SU-DHL-6 (cell line): ENCODE results near the gene TAF13.

Experiments
- H2AFZ ChIP-seq: fragments of 200-600 bp; sonication (generic); 2 replicates; pipeline ENCODE4 v1.6.1; 2014; ENCODE audit warnings: low read depth, mild to moderate bottlenecking, moderate library complexity, mixed read lengths, antibody characterized with exemption, low read length; ENCODE audit not compliant: severe bottlenecking
- H3F3A ChIP-seq: fragments of 200-600 bp; shearing (Covaris generic); 2 replicates; pipeline ENCODE4 v1.6.0; 2016; ENCODE audit warnings: antibody characterized with exemption, mild to moderate bottlenecking; ENCODE audit not compliant: insufficient read depth
- H3K27ac ChIP-seq: fragments of 200-600 bp; sonication (generic); 2 replicates; pipeline ENCODE4 v1.5.1; 2016; ENCODE audit warnings: low read depth, mild to moderate bottlenecking, low read length, moderate library complexity, mixed read lengths
- H3K27me3 ChIP-seq: fragments of 200-600 bp; sonication (generic), shearing (Covaris generic); 2 replicates; pipeline ENCODE4 v1.6.0; 2014; ENCODE audit warnings: mild to moderate bottlenecking, low read length
- H3K36me3 ChIP-seq: fragments of 200-600 bp; sonication (generic); 2 replicates; pipeline ENCODE4 v1.6.1; 2014; ENCODE audit warnings: mild to moderate bottlenecking, low read length, mixed read lengths
- H3K4me2 ChIP-seq: fragments of 300-600, 200-600 bp; shearing (Covaris generic), sonication (generic); 2 replicates; pipeline ENCODE4 v1.6.0; 2014; ENCODE audit warnings: low read length, low read depth, mild to moderate bottlenecking; ENCODE audit not compliant: poor library complexity, severe bottlenecking
- H3K4me3 ChIP-seq: fragments of 200-600 bp; sonication (generic); 2 replicates; pipeline ENCODE4 v1.5.1; 2014; ENCODE audit warnings: antibody characterized with exemption, low read length, mild to moderate bottlenecking, mixed read lengths; ENCODE audit not compliant: insufficient read depth, poor library complexity, severe bottlenecking
- H3K79me2 ChIP-seq: fragments of 200-600 bp; sonication (generic); 2 replicates; pipeline ENCODE4 v1.6.1; 2014; ENCODE audit warnings: mild to moderate bottlenecking, low read length, moderate library complexity; ENCODE audit not compliant: insufficient read depth
- H3K9ac ChIP-seq: fragments of 200-600 bp; sonication (generic); 2 replicates; pipeline ENCODE4 v1.7.0; 2014; ENCODE audit warnings: mild to moderate bottlenecking, low read length
- H3K9me2 ChIP-seq: fragments of 200-600 bp; sonication (generic); replicated peaks from 2 replicates; pipeline ENCODE4 v1.6.1; 2014; ENCODE audit warnings: low read length; ENCODE audit not compliant: insufficient read depth
- H3K9me3 ChIP-seq: fragments of 200-600 bp; sonication (generic); 2 replicates; pipeline ENCODE4 v1.6.1; 2014; ENCODE audit warnings: low read length, mixed read lengths; ENCODE audit not compliant: insufficient read depth
- H4K20me1 ChIP-seq: fragments of 200-600 bp; sonication (generic); 2 replicates; pipeline ENCODE4 v1.6.1; 2014; ENCODE audit warnings: low read depth, mild to moderate bottlenecking, antibody characterized with exemption, low read length, moderate library complexity, mixed read lengths
- TF ChIP-seq, protein P1 (sequence below): fragments of 200-600 bp; sonication (generic); IDR thresholded peaks from one replicate; pipeline ENCODE4 v1.5.1; 2017; ENCODE audit warnings: antibody characterized with exemption, mild to moderate bottlenecking, low read length, moderate library complexity; ENCODE audit not compliant: insufficient read depth, poor library complexity, severe bottlenecking

Gene TAF13

DNA sequence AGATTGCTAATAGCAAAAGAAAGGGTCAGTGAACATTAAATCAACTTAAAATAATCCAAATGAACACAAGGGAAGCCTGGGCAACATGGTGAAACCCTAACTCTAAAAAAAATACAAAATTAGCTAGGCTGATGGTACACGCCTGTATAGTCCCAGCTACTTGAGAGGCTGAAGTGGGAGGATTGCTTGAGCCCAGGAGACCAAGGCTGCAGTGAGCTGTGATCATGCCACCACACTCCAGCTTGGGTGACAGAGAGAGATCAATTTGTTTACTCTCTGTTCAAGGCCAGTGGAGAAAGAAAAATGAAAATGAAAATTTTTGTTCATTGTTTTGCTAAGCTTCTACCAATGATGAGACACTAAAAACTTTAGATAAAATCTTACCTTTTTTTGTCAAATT lies 58.7 kb downstream of the TAF13 start:
- Histone ChIP-seq H3K79me2 (no peaks in the 10 kb centered on the region), H3F3A (peaks cover under 1% of the 10 kb centered on the region; the same call in 1 of the 2 replicates), H4K20me1 (no peaks in the 10 kb centered on the region), H3K27ac (no peak overlapping the region), H3K4me2 (no peak overlapping the region), H3K9me2 (no peaks in the 10 kb centered on the region), H2AFZ (no peak overlapping the region), H3K9me3 (no peaks in the 10 kb centered on the region), H3K4me3 (no peak overlapping the region), H3K27me3 (no peaks in the 10 kb centered on the region), H3K36me3 (peaks cover 16% of the 10 kb centered on the region), H3K9ac (no peak overlapping the region)
- TF ChIP-seq, protein P1, sequence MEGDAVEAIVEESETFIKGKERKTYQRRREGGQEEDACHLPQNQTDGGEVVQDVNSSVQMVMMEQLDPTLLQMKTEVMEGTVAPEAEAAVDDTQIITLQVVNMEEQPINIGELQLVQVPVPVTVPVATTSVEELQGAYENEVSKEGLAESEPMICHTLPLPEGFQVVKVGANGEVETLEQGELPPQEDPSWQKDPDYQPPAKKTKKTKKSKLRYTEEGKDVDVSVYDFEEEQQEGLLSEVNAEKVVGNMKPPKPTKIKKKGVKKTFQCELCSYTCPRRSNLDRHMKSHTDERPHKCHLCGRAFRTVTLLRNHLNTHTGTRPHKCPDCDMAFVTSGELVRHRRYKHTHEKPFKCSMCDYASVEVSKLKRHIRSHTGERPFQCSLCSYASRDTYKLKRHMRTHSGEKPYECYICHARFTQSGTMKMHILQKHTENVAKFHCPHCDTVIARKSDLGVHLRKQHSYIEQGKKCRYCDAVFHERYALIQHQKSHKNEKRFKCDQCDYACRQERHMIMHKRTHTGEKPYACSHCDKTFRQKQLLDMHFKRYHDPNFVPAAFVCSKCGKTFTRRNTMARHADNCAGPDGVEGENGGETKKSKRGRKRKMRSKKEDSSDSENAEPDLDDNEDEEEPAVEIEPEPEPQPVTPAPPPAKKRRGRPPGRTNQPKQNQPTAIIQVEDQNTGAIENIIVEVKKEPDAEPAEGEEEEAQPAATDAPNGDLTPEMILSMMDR, result no peak
